NB4 (cell line): ENCODE data around the gene EXD1.

Experiments used
- DNase-seq: peaks from one replicate; pipeline ENCODE4 v3.0.0; 2010; ENCODE audit warnings: low read depth
- H3K4me3 ChIP-seq: one replicate; pipeline ENCODE4 v1.5.1; 2011; ENCODE audit warnings: mild to moderate bottlenecking, low read depth, low read length, moderate library complexity
- CTCF ChIP-seq: IDR thresholded peaks from one replicate; pipeline ENCODE4 v1.5.1; 2012; ENCODE audit warnings: low read depth, low read length
- MAX ChIP-seq: IDR thresholded peaks from 2 replicates; pipeline ENCODE4 v1.6.1; 2011; ENCODE audit warnings: low read depth, low read length
- MYC ChIP-seq: IDR thresholded peaks from 2 replicates; pipeline ENCODE4 v1.6.1; 2011; ENCODE audit warnings: low read depth, low read length
- POLR2A ChIP-seq: IDR thresholded peaks from 2 replicates; pipeline ENCODE4 v1.6.1; 2011; ENCODE audit warnings: mild to moderate bottlenecking; ENCODE audit not compliant: insufficient read length; ENCODE audit errors: extremely low read depth

Gene EXD1

GRCh38 chr15:41161336-41161735 lies 69.2 kb downstream of the EXD1 start:
- H3K4me3 ChIP-seq, result no peak overlapping the region
- DNase-seq, result no peak
- TF ChIP-seq POLR2A (no peak), MYC (no peak), CTCF (no peak), MAX (no peak)

GRCh38 chr15:41160639-41161315 lies 69.8 kb downstream of the EXD1 start:
- no peak for TF ChIP-seq MAX
- no peak for DNase-seq
- H3K4me3 ChIP-seq, result no peak overlapping the region

GRCh38 chr15:41154412-41154811 lies 76.1 kb downstream of the EXD1 start:
- no peak for DNase-seq
- no peak overlapping the region for H3K4me3 ChIP-seq
- no peak for TF ChIP-seq MAX
- TF ChIP-seq POLR2A, result no peak
- no peak for TF ChIP-seq CTCF
- no peak for TF ChIP-seq MYC

GRCh38 chr15:41153733-41154132 lies 76.8 kb downstream of the EXD1 start:
- TF ChIP-seq CTCF, result no peak
- TF ChIP-seq MAX, result no peak
- no peak for TF ChIP-seq POLR2A
- TF ChIP-seq MYC, result no peak
- no peak overlapping the region for H3K4me3 ChIP-seq
- DNase-seq, result no peak

GRCh38 chr15:41151451-41152005 lies 79.0 kb downstream of the EXD1 start:
- no peak for DNase-seq
- no peak overlapping the region for H3K4me3 ChIP-seq
- TF ChIP-seq CTCF, result no peak
- no peak for TF ChIP-seq POLR2A
- no peak for TF ChIP-seq MAX
- no peak for TF ChIP-seq MYC

GRCh38 chr15:41150279-41150678 lies 80.3 kb downstream of the EXD1 start:
- DNase-seq, result no peak
- no peak for TF ChIP-seq MYC
- no peak for TF ChIP-seq MAX
- no peak for TF ChIP-seq CTCF
- TF ChIP-seq POLR2A, result no peak
- no peak overlapping the region for H3K4me3 ChIP-seq
